Upper lobe of left lung (tissue), 4 donors: ENCODE data around the gene LIME1.

ENCODE experiments used
- EP300 ChIP-seq, 4 donors: sonication (generic); formaldehyde crosslinking; IDR thresholded peaks; one replicate each; pipeline ENCODE4 v1.5.1; 2017; ENCODE audit warnings: antibody characterized with exemption in 4 of 4, control low read depth in 2 of 4
- POLR2A ChIP-seq, 4 donors: fragments of 450-650 bp; IDR thresholded peaks; one replicate each; pipeline ENCODE4 v1.5.1; 2016 to 2017; ENCODE audit warnings: antibody characterized with exemption in 4 of 4, mild to moderate bottlenecking in 2 of 4
- POLR2AphosphoS5 ChIP-seq, 2 donors: sonication (generic); formaldehyde crosslinking; IDR thresholded peaks; one replicate each; pipeline ENCODE4 v1.5.1; 2017; ENCODE audit warnings: antibody characterized with exemption in 2 of 2
- TF ChIP-seq, protein P1 (sequence below), 6 experiments: fragments of 450-650 bp in 4 of 6; fragments of 200-600 bp in 2 of 6; sonication (generic) in 2 of 6; IDR thresholded peaks; one replicate each; pipeline ENCODE4 v1.5.1; 2016 to 2019; ENCODE audit warnings: antibody characterized with exemption in 6 of 6

DNA sequence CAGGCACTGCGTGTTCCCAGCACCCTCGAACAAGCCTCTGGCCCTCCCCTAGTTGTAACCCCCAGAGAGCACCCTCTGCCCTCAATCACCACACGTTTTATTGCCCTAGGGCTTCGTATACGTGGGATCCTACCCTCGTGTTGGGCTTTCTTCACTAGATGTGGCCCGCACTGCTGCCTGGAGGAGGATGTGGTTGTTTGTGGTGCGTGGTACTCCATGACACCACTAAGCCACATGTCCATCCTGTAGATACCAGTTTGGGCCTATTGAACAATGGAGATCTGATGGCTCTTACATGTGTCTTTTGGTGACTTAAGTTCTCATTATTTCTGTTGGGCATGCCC, 20.2 kb downstream of the LIME1 start:
- TF ChIP-seq POLR2AphosphoS5 (IDR thresholded peaks at IDR 0.05) (no peak), POLR2A (IDR thresholded peaks at IDR 0.05) (no peak), EP300 (IDR thresholded peaks at IDR 0.05) (no peak)
- TF ChIP-seq, protein P1, sequence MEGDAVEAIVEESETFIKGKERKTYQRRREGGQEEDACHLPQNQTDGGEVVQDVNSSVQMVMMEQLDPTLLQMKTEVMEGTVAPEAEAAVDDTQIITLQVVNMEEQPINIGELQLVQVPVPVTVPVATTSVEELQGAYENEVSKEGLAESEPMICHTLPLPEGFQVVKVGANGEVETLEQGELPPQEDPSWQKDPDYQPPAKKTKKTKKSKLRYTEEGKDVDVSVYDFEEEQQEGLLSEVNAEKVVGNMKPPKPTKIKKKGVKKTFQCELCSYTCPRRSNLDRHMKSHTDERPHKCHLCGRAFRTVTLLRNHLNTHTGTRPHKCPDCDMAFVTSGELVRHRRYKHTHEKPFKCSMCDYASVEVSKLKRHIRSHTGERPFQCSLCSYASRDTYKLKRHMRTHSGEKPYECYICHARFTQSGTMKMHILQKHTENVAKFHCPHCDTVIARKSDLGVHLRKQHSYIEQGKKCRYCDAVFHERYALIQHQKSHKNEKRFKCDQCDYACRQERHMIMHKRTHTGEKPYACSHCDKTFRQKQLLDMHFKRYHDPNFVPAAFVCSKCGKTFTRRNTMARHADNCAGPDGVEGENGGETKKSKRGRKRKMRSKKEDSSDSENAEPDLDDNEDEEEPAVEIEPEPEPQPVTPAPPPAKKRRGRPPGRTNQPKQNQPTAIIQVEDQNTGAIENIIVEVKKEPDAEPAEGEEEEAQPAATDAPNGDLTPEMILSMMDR (IDR thresholded peaks at IDR 0.05) = no peak
